OCI-LY3 (cell line): ENCODE measurements around the gene APOB.

Experiments
- H2AFZ ChIP-seq: fragments of 200-600, 300-600 bp; shearing (Covaris generic); 2 replicates; pipeline ENCODE4 v1.6.0; 2014; ENCODE audit warnings: antibody characterized with exemption, low read depth, low read length
- H3K27ac ChIP-seq: fragments of 200-600, 300-600 bp; sonication (generic); 2 replicates; pipeline ENCODE4 v1.5.1; 2014; ENCODE audit warnings: mild to moderate bottlenecking, low read length, moderate library complexity, mixed read lengths
- H3K27me3 ChIP-seq: fragments of 200-600, 300-600 bp; sonication (generic); 2 replicates; pipeline ENCODE4 v1.6.1; 2014; ENCODE audit warnings: low read depth, low read length, mixed read lengths
- H3K36me3 ChIP-seq: fragments of 200-600, 300-600 bp; sonication (generic); replicated peaks from 2 replicates; pipeline ENCODE3; 2014; ENCODE audit warnings: low read depth, low read length, mixed read lengths
- H3K4me1 ChIP-seq: fragments of 300-600, 200-600 bp; sonication (generic); 2 replicates; pipeline ENCODE4 v1.6.1; 2014; ENCODE audit warnings: low read length, mixed read lengths
- H3K4me2 ChIP-seq: fragments of 200-600, 300-600 bp; sonication (generic); 2 replicates; pipeline ENCODE4 v1.6.1; 2014; ENCODE audit warnings: low read length, mixed read lengths
- H3K4me3 ChIP-seq: fragments of 300-600, 200-600 bp; sonication (generic); 2 replicates; pipeline ENCODE4 v1.5.1; 2014; ENCODE audit warnings: antibody characterized with exemption, mild to moderate bottlenecking, low read length, moderate library complexity
- H3K79me2 ChIP-seq: fragments of 300-600, 200-600 bp; shearing (Covaris generic); 2 replicates; pipeline ENCODE4 v1.6.1; 2014; ENCODE audit warnings: mild to moderate bottlenecking, low read length, mixed read lengths
- H3K9ac ChIP-seq: fragments of 300-600, 200-600 bp; shearing (Covaris generic); 2 replicates; pipeline ENCODE4 v1.6.0; 2014; ENCODE audit warnings: mild to moderate bottlenecking, low read length, moderate library complexity
- H3K9me3 ChIP-seq: fragments of 200-600, 300-600 bp; shearing (Covaris generic); 2 replicates; pipeline ENCODE4 v1.6.1; 2014; ENCODE audit warnings: low read length, mixed read lengths; ENCODE audit not compliant: insufficient read depth
- H4K20me1 ChIP-seq: fragments of 200-600, 300-600 bp; sonication (generic); 2 replicates; pipeline ENCODE4 v1.6.1; 2016; ENCODE audit warnings: low read length, mixed read lengths; ENCODE audit not compliant: insufficient read depth
- CTCF ChIP-seq: fragments of 200-600, 300-600 bp; sonication (generic); IDR thresholded peaks from 2 replicates; pipeline ENCODE4 v1.5.1; 2014; ENCODE audit warnings: antibody characterized with exemption, low read length, low read depth
- EZH2phosphoT487 ChIP-seq: fragments of 200-600 bp; shearing (Covaris generic); IDR thresholded peaks from 2 replicates; pipeline ENCODE4 v1.6.1; 2018; ENCODE audit warnings: antibody characterized with exemption, mixed run types, low read depth

Gene APOB

DNA sequence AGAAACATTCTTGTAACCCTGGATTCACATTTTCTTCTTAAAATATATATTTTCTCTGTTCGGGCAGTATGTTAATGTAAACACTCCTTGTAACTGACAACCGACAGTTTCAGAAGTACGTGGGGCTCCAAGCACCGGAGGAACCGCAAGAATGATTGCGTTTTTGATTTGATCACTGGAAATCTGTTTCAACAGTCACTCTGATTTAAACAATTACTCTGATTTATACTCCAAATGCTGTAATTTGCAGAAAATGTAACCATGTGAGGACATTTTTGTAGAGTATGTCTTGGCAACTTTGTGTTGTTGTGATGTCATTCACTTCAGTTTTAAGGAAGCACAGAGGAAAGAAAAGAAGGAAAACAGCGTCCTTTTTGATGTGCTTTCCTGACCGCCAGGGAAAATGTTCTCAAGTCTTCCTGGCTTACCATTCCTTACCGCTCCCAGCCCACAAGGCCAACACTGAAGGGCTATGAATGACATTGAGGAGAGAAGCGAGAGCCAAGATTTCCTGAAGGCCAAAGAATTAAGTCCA is 77.7 kb downstream of the APOB start:
- TF ChIP-seq CTCF: no peak
- TF ChIP-seq EZH2phosphoT487: no peak
- no peaks in the 10 kb centered on the region for H3K36me3 ChIP-seq
- H2AFZ ChIP-seq: no peak overlapping the region
- no peak overlapping the region for H3K4me2 ChIP-seq
- H4K20me1 ChIP-seq: no peaks in the 10 kb centered on the region
- no peak overlapping the region for H3K27ac ChIP-seq
- peaks cover 14% of the 10 kb centered on the region for H3K4me1 ChIP-seq
- H3K79me2 ChIP-seq: no peaks in the 10 kb centered on the region
- no peaks in the 10 kb centered on the region for H3K9me3 ChIP-seq
- H3K27me3 ChIP-seq: peaks cover 15% of the 10 kb centered on the region; the same call in 1 of the 2 replicates
- H3K4me3 ChIP-seq: no peak overlapping the region
- H3K9ac ChIP-seq: no peak overlapping the region

DNA sequence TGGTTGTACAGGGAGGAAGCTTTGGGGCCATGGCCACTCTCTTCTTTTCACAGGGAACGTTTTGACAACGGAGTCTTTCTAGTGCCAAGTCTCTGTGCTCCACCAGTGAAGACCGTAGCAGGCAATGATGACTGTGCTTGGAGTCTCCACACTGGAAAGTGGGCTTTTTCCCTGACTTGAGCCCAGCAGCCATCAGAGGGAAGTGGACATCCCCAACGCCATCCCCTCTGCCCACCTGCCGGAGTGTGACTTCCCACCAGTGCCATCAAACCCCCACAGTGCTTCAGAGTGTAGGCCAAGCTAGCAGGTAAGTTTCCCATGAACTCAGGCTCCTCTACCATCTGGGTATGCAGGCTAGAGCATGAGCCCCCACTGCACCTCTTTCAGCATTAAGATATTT is 78.7 kb downstream of the APOB start:
- Histone ChIP-seq H3K27me3 (peaks cover 15% of the 10 kb centered on the region; the same call in 1 of the 2 replicates), H3K9ac (no peak overlapping the region), H3K36me3 (no peaks in the 10 kb centered on the region), H3K4me2 (no peak overlapping the region), H3K27ac (no peak overlapping the region), H3K4me3 (no peak overlapping the region), H3K79me2 (no peaks in the 10 kb centered on the region), H3K4me1 (peaks cover 14% of the 10 kb centered on the region), H3K9me3 (no peaks in the 10 kb centered on the region), H2AFZ (no peak overlapping the region), H4K20me1 (no peaks in the 10 kb centered on the region)
- TF ChIP-seq CTCF (no peak), EZH2phosphoT487 (no peak)

DNA sequence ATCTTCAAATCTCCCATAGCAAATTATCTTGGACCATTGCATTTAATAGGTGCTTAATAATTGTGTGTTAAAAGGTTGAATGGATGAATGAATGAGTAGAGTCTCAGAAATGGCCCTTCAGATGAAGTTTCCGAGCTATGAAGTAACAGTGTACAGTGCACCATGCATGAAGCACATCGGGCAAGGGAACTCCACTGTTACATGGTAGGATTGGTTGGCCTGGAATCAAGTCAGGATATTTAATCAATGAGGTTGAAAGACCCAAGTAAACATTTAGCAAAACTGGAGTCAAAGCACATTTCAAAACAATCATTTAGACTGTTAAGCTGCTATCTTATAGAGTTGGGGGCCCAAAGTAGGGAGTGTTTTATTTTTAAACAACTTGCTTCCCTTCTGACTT is 80.0 kb downstream of the APOB start:
- no peak overlapping the region for H3K9ac ChIP-seq

More for the DNA sequence above, 80.0 kb downstream of the APOB start:
- Histone ChIP-seq H3K4me2 (peak overlapping the region; percentile 59), H4K20me1 (no peaks in the 10 kb centered on the region), H3K27ac (no peak overlapping the region), H3K4me3 (no peak overlapping the region), H3K9me3 (no peaks in the 10 kb centered on the region), H3K4me1 (peaks cover 14% of the 10 kb centered on the region), H3K27me3 (peaks cover 15% of the 10 kb centered on the region; the same call in 1 of the 2 replicates), H3K79me2 (no peaks in the 10 kb centered on the region), H2AFZ (no peak overlapping the region), H3K36me3 (no peaks in the 10 kb centered on the region)
- TF ChIP-seq CTCF: no peak
- TF ChIP-seq EZH2phosphoT487: no peak
